Activated CD4-positive, alpha-beta T cell treated with anti-CD3 and anti-CD28 coated beads for 36 hours (primary cell): Measurements from ENCODE around the gene CFAP20DC. TPM values are rescaled to one million over a fixed set of nuclear protein-coding genes. Genes with fewer than 3 reads are reported as not detected.
A peak's percentile ranks its signal among the peaks of the same experiment; 100 is the strongest.
"Not testable (repeated sequence)": the region's sequence is repeated elsewhere in the genome, so short reads cannot be mapped to it uniquely, and the experiment has no call there.

Experiments used
- ATAC-seq: fragments of 200-7000 bp; cut with Tn5 transposase; one replicate; pipeline ENCODE4 v1.10.0; 2021; ENCODE audit warnings: mild to moderate bottlenecking, moderate library complexity
- CTCF ChIA-PET: fragments of 350-600 bp; sonication (Branson Sonifier 250); formaldehyde crosslinking; loops from one replicate; lab custom pipeline; 2021; ENCODE audit warnings: antibody characterized with exemption; lab: Charles Lee
- POLR2A ChIA-PET: fragments of 350-600 bp; sonication (Branson Sonifier 250); formaldehyde crosslinking; loops from one replicate; lab custom pipeline; 2021; ENCODE audit warnings: antibody characterized with exemption, inconsistent platforms; lab: Charles Lee
- DNase-seq: peaks from one replicate; pipeline ENCODE4 v3.0.0-alpha.2; 2020
- H3K27ac Mint-ChIP-seq: one replicate; pipeline ENCODE4 v1.8.0; 2021; ENCODE audit warnings: mixed read lengths
- H3K27me3 Mint-ChIP-seq: one replicate; pipeline ENCODE4 v1.8.0; 2021; ENCODE audit warnings: mixed read lengths
- H3K36me3 Mint-ChIP-seq: one replicate; pipeline ENCODE4 v1.8.0; 2021; ENCODE audit warnings: low read depth, mixed read lengths
- H3K4me1 Mint-ChIP-seq: one replicate; pipeline ENCODE4 v1.8.0; 2021; ENCODE audit warnings: mixed read lengths
- H3K4me3 Mint-ChIP-seq: one replicate; pipeline ENCODE4 v1.8.0; 2021; ENCODE audit warnings: mild to moderate bottlenecking, moderate library complexity, mixed read lengths
- H3K9me3 Mint-ChIP-seq: one replicate; pipeline ENCODE4 v1.8.0; 2021; ENCODE audit warnings: low read depth, mixed read lengths
- intact Hi-C, 2 experiments: fragments of 100-400 bp; cut with DNase I in 1 of 2; cut with micrococcal nuclease in 1 of 2; formaldehyde crosslinking; loops; one replicate each; pipeline versions ENCODE4 v1.14.2 to v1.15.1; 2022 to 2024; cut with DNase I, micrococcal nuclease
- total RNA-seq, 2 experiments: library from RNA; stranded (reverse); gene quantifications; one replicate each; pipeline ENCODE4 v1.2.3, GENCODE V29; 2021

Gene CFAP20DC
- total RNA-seq, 2 experiments from 2014 or later, result 2.7 to 3.5 TPM

GRCh38 chr3:58731673-58732072, 318.2 kb downstream of the CFAP20DC start:
- no peaks in the 10 kb centered on the region for H3K4me1 Mint-ChIP-seq
- peaks cover 2% of the 10 kb centered on the region for H3K9me3 Mint-ChIP-seq
- H3K36me3 Mint-ChIP-seq, result no peaks in the 10 kb centered on the region
- no peak overlapping the region for H3K4me3 Mint-ChIP-seq
- ChIA-PET POLR2A (no interaction called here), CTCF (interaction anchor here (0.8 kb wide), 1 partner anchor 96 kb away, joined by 4 read pairs; no protein-coding TSS in a partner anchor)
- no peak overlapping the region for H3K27ac Mint-ChIP-seq
- ATAC-seq (no peak), DNase-seq (no peak)
- H3K27me3 Mint-ChIP-seq, result peaks cover 5% of the 10 kb centered on the region
- intact Hi-C loops, result no loop called here

- no peak overlapping the region for H3K27ac Mint-ChIP-seq
- H3K27me3 Mint-ChIP-seq, result peaks cover 5% of the 10 kb centered on the region
- CTCF ChIA-PET, result no interaction called here
- no peaks in the 10 kb centered on the region for H3K36me3 Mint-ChIP-seq
- no peak for DNase-seq
- ATAC-seq, result peak; percentile 51
- H3K4me1 Mint-ChIP-seq, result no peaks in the 10 kb centered on the region
- intact Hi-C loops, result no loop called here
- H3K9me3 Mint-ChIP-seq, result no peaks in the 10 kb centered on the region
- POLR2A ChIA-PET, result no interaction called here
- H3K4me3 Mint-ChIP-seq, result no peak overlapping the region
Measured at GRCh38 chr3:58728723-58729122, 321.1 kb downstream of the CFAP20DC start.

- DNase-seq (no peak), ATAC-seq (no peak)
- ChIA-PET POLR2A (no interaction called here), CTCF (interaction anchor here (0.6 kb wide), 1 partner anchor 537 kb away, joined by 3 read pairs; no protein-coding TSS in a partner anchor)
- Mint-ChIP-seq H3K27ac (no peak overlapping the region), H3K36me3 (no peaks in the 10 kb centered on the region), H3K4me1 (no peaks in the 10 kb centered on the region), H3K27me3 (peaks cover 3% of the 10 kb centered on the region), H3K4me3 (no peak overlapping the region), H3K9me3 (no peaks in the 10 kb centered on the region)
- intact Hi-C loops, result no loop called here
Measured at GRCh38 chr3:58725326-58725853, 324.4 kb downstream of the CFAP20DC start.

- H3K4me1 Mint-ChIP-seq, result no peaks in the 10 kb centered on the region
- DNase-seq, result no peak
- ChIA-PET POLR2A (no interaction called here), CTCF (no interaction called here)
- no peak overlapping the region for H3K27ac Mint-ChIP-seq
- intact Hi-C loops, result no loop called here
- no peaks in the 10 kb centered on the region for H3K9me3 Mint-ChIP-seq
- H3K4me3 Mint-ChIP-seq, result no peak overlapping the region
- peaks cover 2% of the 10 kb centered on the region for H3K27me3 Mint-ChIP-seq
- no peak for ATAC-seq
- no peaks in the 10 kb centered on the region for H3K36me3 Mint-ChIP-seq
Measured at GRCh38 chr3:58724336-58724735, 325.5 kb downstream of the CFAP20DC start.

GRCh38 chr3:58723173-58723572, 326.7 kb downstream of the CFAP20DC start:
- ATAC-seq (no peak), DNase-seq (no peak)
- intact Hi-C loops, result no loop called here
- H3K4me1 Mint-ChIP-seq, result no peaks in the 10 kb centered on the region
- H3K9me3 Mint-ChIP-seq, result no peaks in the 10 kb centered on the region
- ChIA-PET CTCF (interaction anchor here (0.7 kb wide), 1 partner anchor 38 kb away, joined by 3 read pairs; no protein-coding TSS in a partner anchor), POLR2A (no interaction called here)
- H3K4me3 Mint-ChIP-seq, result no peak overlapping the region
- H3K27ac Mint-ChIP-seq, result no peak overlapping the region
- peaks cover 2% of the 10 kb centered on the region for H3K27me3 Mint-ChIP-seq
- no peaks in the 10 kb centered on the region for H3K36me3 Mint-ChIP-seq

GRCh38 chr3:58722561-58722960, 327.3 kb downstream of the CFAP20DC start:
- no peaks in the 10 kb centered on the region for H3K9me3 Mint-ChIP-seq
- H3K4me1 Mint-ChIP-seq, result no peaks in the 10 kb centered on the region
- ATAC-seq, result no peak
- POLR2A ChIA-PET, result no interaction called here
- intact Hi-C loops, result no loop called here
- peaks cover 2% of the 10 kb centered on the region for H3K27me3 Mint-ChIP-seq
- no peaks in the 10 kb centered on the region for H3K36me3 Mint-ChIP-seq
- no peak overlapping the region for H3K27ac Mint-ChIP-seq
- no peak for DNase-seq
- H3K4me3 Mint-ChIP-seq, result no peak overlapping the region
- CTCF ChIA-PET, result interaction anchor here (0.7 kb wide), 1 partner anchor 38 kb away, joined by 3 read pairs; no protein-coding TSS in a partner anchor

GRCh38 chr3:58720526-58720925, 329.3 kb downstream of the CFAP20DC start:
- POLR2A ChIA-PET, result no interaction called here
- intact Hi-C loops, result no loop called here
- Mint-ChIP-seq H3K9me3 (no peaks in the 10 kb centered on the region), H3K4me3 (no peak overlapping the region), H3K36me3 (no peaks in the 10 kb centered on the region), H3K27me3 (peaks cover 2% of the 10 kb centered on the region), H3K4me1 (no peaks in the 10 kb centered on the region), H3K27ac (no peak overlapping the region)
- CTCF ChIA-PET, result no interaction called here
- no peak for ATAC-seq
- no peak for DNase-seq

GRCh38 chr3:58719684-58720083, 330.1 kb downstream of the CFAP20DC start:
- H3K27me3 Mint-ChIP-seq, result peaks cover 2% of the 10 kb centered on the region
- H3K9me3 Mint-ChIP-seq, result no peaks in the 10 kb centered on the region
- H3K4me1 Mint-ChIP-seq, result no peaks in the 10 kb centered on the region
- H3K27ac Mint-ChIP-seq, result no peak overlapping the region
- ATAC-seq, result no peak
- DNase-seq, result no peak
- intact Hi-C loops, result no loop called here
- ChIA-PET CTCF (no interaction called here), POLR2A (no interaction called here)
- no peak overlapping the region for H3K4me3 Mint-ChIP-seq
- H3K36me3 Mint-ChIP-seq, result no peaks in the 10 kb centered on the region

GRCh38 chr3:58713715-58714401, 336.0 kb downstream of the CFAP20DC start:
- Mint-ChIP-seq H3K9me3 (no peaks in the 10 kb centered on the region), H3K27me3 (no peaks in the 10 kb centered on the region), H3K4me3 (no peak overlapping the region), H3K36me3 (no peaks in the 10 kb centered on the region), H3K27ac (no peak overlapping the region), H3K4me1 (no peaks in the 10 kb centered on the region)
- CTCF ChIA-PET, result no interaction called here
- ATAC-seq (no peak), DNase-seq (no peak)
- intact Hi-C loops, result no loop called here
- POLR2A ChIA-PET, result no interaction called here

- Mint-ChIP-seq H3K36me3 (no peaks in the 10 kb centered on the region), H3K27ac (no peak overlapping the region), H3K9me3 (no peaks in the 10 kb centered on the region), H3K4me1 (no peaks in the 10 kb centered on the region), H3K27me3 (no peaks in the 10 kb centered on the region), H3K4me3 (no peak overlapping the region)
- ChIA-PET POLR2A (no interaction called here), CTCF (no interaction called here)
- intact Hi-C loops, result no loop called here
- ATAC-seq (no peak), DNase-seq (no peak)
Measured at GRCh38 chr3:58711871-58712270, 338.0 kb downstream of the CFAP20DC start.

GRCh38 chr3:58708983-58709382, 340.8 kb downstream of the CFAP20DC start:
- H3K4me1 Mint-ChIP-seq, POLR2A ChIA-PET, H3K27me3 Mint-ChIP-seq, H3K4me3 Mint-ChIP-seq, H3K27ac Mint-ChIP-seq, intact Hi-C loops, H3K9me3 Mint-ChIP-seq, DNase-seq, H3K36me3 Mint-ChIP-seq, ATAC-seq: not testable (repeated sequence)
- CTCF ChIA-PET, result interaction anchor here (0.6 kb wide), 1 partner anchor 473 kb away, joined by 3 read pairs; no protein-coding TSS in a partner anchor

- Mint-ChIP-seq H3K27me3 (no peaks in the 10 kb centered on the region), H3K4me1 (no peaks in the 10 kb centered on the region), H3K4me3 (no peak overlapping the region), H3K27ac (no peak overlapping the region), H3K9me3 (no peaks in the 10 kb centered on the region), H3K36me3 (no peaks in the 10 kb centered on the region)
- no peak for DNase-seq
- ATAC-seq, result no peak
- POLR2A ChIA-PET, result no interaction called here
- intact Hi-C loops, result no loop called here
- CTCF ChIA-PET, result no interaction called here
Measured at GRCh38 chr3:58708116-58708791, 341.6 kb downstream of the CFAP20DC start.
